Endometrial microvascular endothelial cells (primary cell): Measurements from ENCODE around the gene BLTP1. TPM values are rescaled to one million over a fixed set of nuclear protein-coding genes. Genes with fewer than 3 reads are reported as not detected.
"Not testable (repeated sequence)": the region's sequence is repeated elsewhere in the genome, so short reads cannot be mapped to it uniquely, and the experiment has no call there.

Experiments
- in situ Hi-C: cut with HindIII; loops from 2 replicates; pipeline ENCODE4 v1.10.0; 2017; ENCODE audit warnings: low sequenced_read_pairs, low pct_unique_long_range_greater_than_20kb; ENCODE audit errors: inconsistent ontology term
- total RNA-seq: library from RNA; depleted of rRNA; stranded (reverse); fragments of >200 nt; gene quantifications from one replicate; pipeline ENCODE4 v1.2.3, GENCODE V29; 2015; ENCODE audit errors: inconsistent ontology term

BLTP1 gene
- 42.6 TPM for total RNA-seq

DNA sequence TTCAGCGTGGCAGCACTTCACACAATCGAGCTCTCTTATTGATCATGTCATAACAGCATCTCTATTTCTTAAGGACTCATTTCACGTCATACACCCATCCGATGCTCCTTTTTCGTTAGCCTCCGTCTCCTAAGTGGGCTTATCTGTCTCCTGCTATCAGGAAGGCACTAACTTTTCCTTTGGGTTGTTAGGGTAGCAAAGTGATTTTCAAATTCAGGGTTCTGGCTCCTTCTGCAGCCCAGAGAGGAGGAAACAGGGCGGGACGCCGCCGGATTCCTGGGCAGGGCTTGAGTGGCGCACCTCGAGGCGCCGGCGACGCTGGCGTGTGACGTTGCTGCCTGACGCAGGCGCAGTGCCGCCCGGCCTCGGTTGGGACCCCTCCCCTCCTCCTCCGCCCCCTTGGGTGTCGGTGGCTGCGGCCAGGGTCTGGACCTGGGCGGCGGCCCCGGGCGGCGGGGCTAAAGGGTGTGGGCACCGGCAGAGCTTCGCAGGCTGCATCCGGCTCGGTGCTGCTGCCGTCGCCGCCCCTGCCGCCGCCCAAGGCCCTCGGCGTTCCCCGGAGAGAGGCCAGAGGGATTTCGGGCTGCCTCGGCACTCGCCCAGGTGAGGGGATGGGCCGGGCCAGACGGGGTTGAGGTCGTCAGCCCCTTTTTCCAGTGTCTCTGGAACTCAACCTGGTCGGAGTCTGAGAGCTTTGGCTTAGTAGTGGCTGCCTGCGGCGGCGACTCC, at the start of gene BLTP1:
Gene BLTP1 (plus strand): TSS at position 350 of the 729 bp plus-strand sequence. CDS start 18,317 bp downstream, outside the sequence.
- in situ Hi-C loops, result no loop called here

- in situ Hi-C loops, result no loop called here
Observed at GRCh38 chr4:122104184-122104583, 47.9 kb upstream of the BLTP1 start.

DNA sequence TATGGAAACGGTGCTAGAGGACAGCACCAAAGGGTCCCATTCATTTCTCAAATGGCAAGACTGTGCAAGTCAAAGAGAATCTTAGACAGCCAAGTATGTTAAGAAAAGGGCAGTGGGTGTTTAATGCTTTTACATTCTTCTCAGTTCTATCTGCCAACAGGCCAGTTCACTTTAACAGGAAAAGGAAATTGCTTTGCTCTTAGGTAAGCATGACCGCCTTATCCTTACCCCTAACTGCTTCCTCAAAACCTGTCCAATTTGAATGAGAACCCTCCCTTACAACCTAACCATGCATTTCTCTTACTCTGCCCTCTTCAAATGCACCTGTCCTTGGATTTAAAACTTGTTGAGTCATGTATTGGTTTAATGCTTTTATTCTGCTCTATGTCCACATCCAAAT, 44.5 kb upstream of the BLTP1 start:
- in situ Hi-C loops, result no loop called here

DNA sequence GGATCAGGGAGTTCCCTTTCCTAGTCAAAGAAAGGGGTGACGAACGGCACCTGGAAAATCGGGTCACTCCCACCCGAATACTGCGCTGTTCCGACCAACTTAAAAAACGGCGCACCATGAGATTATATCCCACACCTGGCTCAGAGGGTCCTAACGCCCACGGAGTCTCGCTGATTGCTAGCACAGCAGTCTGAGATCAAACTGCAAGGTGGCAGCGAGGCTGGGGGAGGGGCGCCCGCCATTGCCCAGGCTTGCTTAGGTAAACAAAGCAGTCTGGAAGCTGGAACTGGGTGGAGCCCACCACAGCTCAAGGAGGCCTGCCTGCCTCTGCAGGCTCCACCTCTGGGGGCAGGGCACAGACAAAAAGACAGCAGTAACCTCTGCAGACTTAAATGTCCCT, 41.8 kb upstream of the BLTP1 start:
- in situ Hi-C loops, result not testable (repeated sequence)

DNA sequence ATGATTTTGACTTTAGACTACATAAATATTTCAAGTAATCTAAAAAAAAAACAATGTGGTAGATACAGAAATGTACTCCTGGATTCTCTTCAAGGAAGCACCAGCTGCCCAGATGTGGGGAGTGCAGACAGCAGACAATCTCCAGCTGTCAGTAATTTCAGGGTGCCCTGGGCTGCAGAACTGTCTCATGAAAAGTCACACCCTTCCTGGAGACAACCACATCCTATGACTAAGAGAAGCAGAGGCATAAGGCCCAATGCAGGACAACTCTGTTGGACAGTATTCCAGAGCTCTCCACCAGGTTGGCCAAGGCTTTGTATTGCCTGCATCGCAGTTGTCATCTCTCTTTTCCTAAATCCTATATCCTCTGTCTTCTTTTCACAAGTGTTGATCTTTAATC, 34.4 kb upstream of the BLTP1 start:
- in situ Hi-C loops, result no loop called here

GRCh38 chr4:122118243-122118642, 33.9 kb upstream of the BLTP1 start:
- in situ Hi-C loops, result no loop called here

GRCh38 chr4:122119739-122120138, 32.4 kb upstream of the BLTP1 start:
- in situ Hi-C loops, result no loop called here

DNA sequence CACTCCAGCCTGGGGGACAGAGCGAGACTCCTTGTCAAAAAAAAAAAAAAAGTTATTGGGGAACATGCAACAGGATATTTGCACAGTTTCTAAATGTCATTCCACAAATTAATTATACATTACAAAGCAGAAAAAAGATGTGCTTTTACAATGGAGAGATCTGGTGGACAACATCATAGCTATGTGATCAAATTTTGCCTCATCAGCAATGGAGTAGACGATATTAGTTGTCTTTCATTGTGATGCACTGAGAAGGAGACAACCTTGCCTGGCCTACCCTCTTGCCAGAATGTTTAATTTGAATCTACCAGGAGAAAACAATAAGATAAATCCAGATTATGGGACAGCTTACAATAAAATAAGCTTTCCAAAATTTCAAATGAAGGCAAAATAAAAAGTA, 30.5 kb upstream of the BLTP1 start:
- in situ Hi-C loops, result no loop called here

DNA sequence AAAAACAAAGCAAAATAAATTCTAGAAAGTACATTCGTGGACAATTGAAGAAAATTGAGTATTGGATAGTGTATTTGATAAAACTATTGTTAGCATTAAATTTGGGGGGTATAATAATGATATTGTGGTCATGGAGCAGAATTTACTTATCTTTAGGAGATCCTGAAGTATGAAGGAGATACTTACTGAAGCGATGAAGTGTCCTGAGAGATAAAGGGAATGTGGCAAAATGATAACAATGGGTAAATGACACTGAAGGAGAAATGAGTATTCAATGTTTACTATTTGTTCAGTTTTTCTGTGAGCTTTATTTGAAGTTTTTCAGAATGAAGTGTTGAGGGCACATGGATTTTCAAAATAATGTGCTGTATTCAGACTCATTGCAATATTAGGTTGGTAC, 30.0 kb upstream of the BLTP1 start:
- in situ Hi-C loops, result no loop called here

DNA sequence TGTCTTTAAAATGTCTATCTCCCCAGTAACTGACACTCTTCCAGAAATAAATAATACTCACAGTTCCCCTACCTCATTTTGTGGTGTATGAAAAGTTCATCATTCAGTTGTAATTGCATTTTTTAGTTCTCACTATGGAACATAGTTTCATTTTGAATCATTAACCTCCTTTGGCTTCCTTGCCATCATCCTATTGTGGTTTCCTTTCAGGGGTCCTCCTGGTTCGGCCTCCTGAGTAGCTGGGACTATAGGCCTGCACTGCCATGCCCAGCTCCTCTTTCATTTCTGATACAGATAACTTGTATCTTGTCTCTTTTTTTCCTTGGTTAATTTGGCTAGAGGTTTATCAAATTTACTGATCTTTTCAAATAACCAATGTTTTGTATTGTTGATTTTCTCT, 23.1 kb upstream of the BLTP1 start:
- in situ Hi-C loops, result no loop called here

GRCh38 chr4:122131562-122132157, 20.5 kb upstream of the BLTP1 start:
- in situ Hi-C loops, result no loop called here

DNA sequence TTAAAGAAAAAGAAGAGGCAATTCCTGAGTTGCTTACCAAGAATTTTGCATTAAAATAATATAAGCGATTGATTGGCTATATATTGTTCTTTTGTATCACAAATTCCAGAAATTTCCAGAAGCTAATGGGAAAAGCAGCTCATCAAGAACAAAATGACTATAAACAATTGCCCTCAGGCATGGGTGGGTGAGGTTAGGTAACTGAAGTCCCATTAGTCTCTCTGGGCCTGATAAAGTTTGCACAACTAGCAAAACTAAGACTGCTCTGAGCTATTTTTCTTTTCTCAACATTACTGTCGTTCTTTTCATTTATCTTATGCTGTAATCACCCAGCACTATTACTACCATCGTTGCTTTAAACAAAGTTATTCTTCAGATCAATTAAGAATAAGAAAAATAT, 19.2 kb upstream of the BLTP1 start:
- in situ Hi-C loops, result no loop called here

DNA sequence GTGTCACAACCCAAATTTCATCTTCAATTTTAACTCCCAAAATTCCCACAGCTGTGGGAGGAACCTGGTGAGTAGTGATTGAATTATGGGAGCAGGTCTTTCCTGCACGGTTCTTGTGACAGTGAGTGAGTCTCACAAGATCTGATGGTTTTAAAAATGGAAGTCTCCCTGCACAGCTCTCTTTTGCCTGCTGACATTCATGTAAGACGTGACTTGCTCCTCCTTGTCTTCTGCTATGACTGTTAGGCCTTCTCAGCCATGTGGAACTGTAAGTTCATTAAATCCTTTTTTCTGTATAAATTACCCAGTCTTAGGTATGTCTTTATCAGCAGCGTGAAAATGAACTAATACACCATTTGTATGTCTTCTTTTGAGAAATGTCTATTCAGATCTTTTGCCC, 13.0 kb upstream of the BLTP1 start:
- in situ Hi-C loops, result no loop called here

GRCh38 chr4:122140834-122141233, 11.3 kb upstream of the BLTP1 start:
- in situ Hi-C loops, result no loop called here

- in situ Hi-C loops, result no loop called here
Observed at GRCh38 chr4:122142687-122143086, 9.4 kb upstream of the BLTP1 start.

DNA sequence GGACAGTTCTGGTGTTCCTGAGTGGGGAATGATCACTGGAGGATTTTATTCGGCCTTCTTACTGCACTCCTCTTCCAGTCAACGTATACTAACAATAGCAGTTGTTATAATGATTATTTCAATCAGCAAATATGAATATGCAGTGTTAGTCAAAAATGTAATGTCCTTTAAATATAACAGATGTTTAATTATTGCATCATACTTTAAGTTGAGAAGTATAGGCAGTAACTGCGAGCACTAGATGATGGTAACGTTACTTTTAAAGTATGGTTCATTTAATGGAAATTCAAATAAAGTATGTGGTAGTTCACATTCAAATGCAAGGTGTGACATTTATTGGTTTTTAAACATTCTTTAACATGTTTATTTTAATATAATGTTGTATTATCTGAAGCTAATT, 5.5 kb upstream of the BLTP1 start:
- in situ Hi-C loops, result no loop called here

DNA sequence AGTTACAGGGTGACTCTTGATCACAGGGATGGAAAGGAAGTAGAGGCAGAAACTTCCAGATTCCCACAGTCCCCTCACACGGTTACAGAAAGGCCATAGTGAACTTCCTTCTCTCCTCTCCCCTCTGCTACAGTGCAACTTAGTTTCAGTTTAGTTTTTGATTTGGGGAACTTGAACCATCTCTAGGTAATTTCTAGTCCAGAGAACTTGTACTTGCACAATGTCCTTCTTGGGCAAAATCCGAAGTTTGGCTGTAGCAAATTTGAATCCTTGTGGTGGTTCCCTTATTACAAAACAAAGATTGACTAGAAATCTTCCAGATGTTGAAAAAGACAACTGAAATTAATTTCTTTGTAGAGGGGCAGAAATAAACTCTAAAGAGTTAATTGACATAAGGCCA, 1.2 kb upstream of the BLTP1 start:
- in situ Hi-C loops, result no loop called here

- in situ Hi-C loops, result no loop called here
Observed at GRCh38 chr4:122152711-122153226, 638 bp downstream of the BLTP1 start.

- in situ Hi-C loops, result no loop called here
Observed at GRCh38 chr4:122156819-122157218, 4.7 kb downstream of the BLTP1 start.

GRCh38 chr4:122163301-122163700, 11.2 kb downstream of the BLTP1 start:
- in situ Hi-C loops, result no loop called here
